HG03457 (cell line): ENCODE data around the gene NMUR1.

Experiments
- ATAC-seq: cut with Tn5 transposase; IDR thresholded peaks from one replicate; pipeline ENCODE4 v1.9.1; 2021; ENCODE audit warnings: moderate number of reproducible peaks; ENCODE audit not compliant: unreplicated experiment

NMUR1 gene

GRCh38 chr2:231488331-231488730, 41.9 kb downstream of the NMUR1 start:
- ATAC-seq, result no peak

DNA sequence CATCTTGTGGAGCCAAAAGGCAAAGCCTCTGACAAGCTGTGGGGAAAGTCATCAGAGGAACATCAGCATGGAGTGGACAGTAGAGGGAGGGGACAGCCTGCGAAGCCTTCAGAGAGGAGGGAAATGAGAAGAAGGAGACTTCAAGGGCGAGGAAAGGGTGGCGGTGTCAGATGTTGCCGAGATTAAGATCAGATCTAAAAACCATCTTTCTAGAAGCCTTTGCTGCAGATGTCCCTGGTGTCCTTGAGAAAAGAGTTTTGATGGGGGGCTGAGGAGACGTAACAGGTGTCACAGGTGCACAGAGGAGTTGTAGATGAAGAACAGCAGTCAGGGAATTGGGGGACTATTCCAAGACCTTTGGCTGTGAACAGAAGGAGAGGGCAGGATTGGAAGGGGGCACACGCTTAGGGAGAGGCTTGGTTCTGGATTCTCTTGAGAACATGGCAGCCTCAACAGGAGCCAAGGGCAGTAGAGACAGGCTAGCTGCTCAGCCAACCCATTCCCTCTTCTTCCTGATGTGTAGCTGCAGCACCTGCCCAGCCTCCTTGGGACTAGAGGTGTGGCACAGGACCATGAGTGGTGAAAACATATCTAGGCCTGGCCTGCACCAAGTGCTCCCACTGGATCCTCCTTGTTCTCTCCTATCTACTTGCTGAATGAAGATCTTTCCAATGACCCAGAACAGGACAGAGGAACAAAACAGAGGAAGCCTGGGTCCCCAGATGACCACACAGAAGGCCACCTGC, 43.2 kb downstream of the NMUR1 start:
- ATAC-seq, result no peak

GRCh38 chr2:231483398-231484329, 46.6 kb downstream of the NMUR1 start:
- ATAC-seq, result no peak

DNA sequence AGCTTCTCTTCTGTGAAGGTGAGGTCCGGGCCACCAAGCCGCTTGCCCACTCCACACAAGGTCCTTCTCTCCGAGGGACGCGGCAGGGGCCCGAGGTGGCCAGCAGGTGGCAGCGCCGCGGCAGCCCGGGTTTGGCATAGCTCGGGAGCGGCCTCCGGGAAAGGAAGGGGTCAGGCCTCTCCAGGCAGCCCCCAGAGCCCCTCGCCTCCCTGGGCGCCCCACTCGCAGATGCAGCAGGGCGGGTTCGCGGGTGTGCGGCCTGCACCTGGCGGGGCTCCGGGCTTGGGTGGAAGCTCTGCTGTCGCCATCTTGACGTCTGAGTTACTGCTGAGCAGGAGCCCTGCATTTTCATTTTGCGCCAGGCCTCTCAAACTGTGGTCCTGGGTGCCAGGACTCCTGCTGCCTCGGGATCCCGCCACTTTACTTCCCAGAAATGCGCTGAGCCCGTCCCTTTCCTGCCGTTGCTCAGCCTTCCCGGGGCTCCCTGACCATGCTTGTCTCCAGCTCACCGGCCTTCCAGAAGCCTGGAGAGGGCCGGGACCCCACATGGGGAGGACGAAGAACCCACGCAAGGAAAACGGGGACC, 47.3 kb downstream of the NMUR1 start:
- ATAC-seq, result peak; percentile 57

DNA sequence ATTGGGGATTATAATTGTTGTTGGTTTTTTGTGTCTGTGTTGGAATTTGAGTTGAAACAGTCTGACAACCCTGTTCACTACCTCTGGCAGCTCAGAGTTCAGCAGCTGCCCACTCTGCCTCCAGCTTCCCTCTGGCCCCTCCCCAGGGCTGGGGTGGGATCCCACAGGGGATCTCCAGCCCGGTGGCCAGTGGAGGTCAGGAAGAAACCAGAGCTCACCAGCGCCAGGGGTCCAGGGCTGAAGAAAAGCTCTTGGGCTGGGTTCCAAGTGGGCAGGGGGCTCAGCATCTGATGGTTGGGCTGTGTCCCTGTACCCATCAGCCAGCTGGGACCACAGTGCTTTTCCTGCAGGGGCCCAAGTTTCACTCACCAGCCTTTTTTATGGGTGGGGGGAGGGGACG, 49.5 kb downstream of the NMUR1 start:
- no peak for ATAC-seq

DNA sequence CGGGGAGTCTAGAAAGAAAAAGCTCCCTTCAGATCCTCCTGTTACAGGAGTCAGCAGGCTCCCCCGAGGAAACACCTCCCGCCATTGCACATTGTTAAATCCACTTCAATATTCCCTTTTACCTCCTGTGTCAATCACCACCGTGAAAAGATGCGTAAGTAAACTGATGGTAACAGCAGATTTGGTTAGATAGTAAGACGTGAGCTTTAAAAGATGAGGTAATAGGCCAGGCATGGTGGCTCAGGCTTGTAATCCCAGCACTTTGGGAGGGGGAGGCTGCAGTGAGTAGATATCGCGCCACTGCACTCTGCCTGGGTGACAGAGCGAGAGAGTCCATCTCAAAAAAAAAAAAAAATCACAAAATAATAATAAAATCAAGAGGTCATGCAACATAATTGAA, 50.8 kb downstream of the NMUR1 start:
- no peak for ATAC-seq

DNA sequence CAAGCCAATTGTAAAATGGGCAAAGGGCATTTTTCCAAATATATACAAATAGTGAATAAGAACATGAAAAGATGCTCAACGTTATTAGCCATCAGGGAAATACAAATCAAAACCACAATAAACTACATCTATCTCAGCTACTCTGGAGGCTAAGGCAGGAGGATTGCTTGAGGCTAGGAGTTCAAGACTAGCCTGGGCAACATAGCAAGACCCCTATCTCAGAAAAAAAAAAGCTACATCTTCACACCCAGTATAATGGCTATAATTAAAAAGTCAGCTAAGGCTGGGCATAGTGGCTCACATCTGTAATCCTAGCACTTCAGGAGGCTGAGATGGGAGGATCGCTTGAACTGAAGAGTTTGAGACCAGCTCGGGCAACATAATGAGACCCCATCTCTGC, 53.3 kb downstream of the NMUR1 start:
- no peak for ATAC-seq

- no peak for ATAC-seq
These were observed 54.3 kb downstream of the NMUR1 start for GRCh38 chr2:231475965-231476364.
